ENCODE data around the gene OR5K2.

DNA sequence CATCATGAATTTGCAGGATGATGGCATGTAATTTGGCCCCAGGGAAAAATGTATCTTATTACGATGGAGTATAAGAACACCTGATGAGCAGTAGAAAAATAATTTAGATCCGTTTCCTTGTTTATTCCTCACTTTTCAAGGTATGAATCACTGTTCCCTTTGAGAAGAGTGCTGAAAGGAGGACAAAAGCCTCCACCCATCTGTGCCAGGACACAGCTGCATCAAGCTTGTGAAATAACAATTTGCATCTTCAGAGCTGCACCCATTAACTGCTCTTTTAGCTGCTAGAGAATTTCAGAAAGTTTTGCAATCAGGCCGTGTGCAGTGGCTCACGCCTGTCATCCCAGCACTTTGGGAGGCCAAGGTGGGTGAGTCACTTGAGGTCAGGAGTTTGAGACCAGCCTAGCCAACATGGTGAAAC, 15.6 kb downstream of the OR5K2 start:
- TF ChIP-seq, protein P1, sequence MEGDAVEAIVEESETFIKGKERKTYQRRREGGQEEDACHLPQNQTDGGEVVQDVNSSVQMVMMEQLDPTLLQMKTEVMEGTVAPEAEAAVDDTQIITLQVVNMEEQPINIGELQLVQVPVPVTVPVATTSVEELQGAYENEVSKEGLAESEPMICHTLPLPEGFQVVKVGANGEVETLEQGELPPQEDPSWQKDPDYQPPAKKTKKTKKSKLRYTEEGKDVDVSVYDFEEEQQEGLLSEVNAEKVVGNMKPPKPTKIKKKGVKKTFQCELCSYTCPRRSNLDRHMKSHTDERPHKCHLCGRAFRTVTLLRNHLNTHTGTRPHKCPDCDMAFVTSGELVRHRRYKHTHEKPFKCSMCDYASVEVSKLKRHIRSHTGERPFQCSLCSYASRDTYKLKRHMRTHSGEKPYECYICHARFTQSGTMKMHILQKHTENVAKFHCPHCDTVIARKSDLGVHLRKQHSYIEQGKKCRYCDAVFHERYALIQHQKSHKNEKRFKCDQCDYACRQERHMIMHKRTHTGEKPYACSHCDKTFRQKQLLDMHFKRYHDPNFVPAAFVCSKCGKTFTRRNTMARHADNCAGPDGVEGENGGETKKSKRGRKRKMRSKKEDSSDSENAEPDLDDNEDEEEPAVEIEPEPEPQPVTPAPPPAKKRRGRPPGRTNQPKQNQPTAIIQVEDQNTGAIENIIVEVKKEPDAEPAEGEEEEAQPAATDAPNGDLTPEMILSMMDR (IDR thresholded peaks at IDR 0.05) = no peak
- no peak for TF ChIP-seq POLR2A (IDR thresholded peaks at IDR 0.05)

All from lower leg skin (tissue), 3 donors.